Measurements from ENCODE around the gene COBL.

Gene COBL

DNA sequence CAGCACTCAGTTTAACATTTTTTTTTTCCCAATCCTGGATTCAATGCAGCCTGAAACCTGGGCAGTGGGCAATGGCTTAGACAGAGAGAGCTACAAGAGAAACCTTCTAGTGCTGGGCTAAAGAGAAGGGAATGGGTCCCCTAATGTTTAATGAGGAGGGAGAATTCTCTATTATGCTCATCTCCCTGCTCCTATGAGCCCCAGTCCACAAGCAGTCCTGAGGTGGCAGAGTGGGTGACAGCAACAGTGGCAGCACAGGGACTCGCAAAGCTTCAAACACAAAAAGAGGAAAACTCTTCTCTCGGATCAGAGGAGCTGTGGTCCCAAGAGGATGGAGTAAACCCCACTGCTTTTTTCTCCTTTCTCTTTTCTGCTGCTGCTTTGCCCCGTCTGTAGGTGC is 36.5 kb downstream of the COBL start:
- Mint-ChIP-seq H3K9me3 (peaks cover 11% of the 10 kb centered on the region), H3K4me1 (peaks cover 59% of the 10 kb centered on the region), H3K27me3 (ENCODE audit: low read depth) (peaks cover 9% of the 10 kb centered on the region), H3K27ac (peak overlapping the region in 1 of 3 experiments; percentile 58), H3K36me3 (ENCODE audit: low read depth) (peaks cover 7% of the 10 kb centered on the region), H3K4me3 (no peak overlapping the region)
- TF ChIP-seq, protein P1, sequence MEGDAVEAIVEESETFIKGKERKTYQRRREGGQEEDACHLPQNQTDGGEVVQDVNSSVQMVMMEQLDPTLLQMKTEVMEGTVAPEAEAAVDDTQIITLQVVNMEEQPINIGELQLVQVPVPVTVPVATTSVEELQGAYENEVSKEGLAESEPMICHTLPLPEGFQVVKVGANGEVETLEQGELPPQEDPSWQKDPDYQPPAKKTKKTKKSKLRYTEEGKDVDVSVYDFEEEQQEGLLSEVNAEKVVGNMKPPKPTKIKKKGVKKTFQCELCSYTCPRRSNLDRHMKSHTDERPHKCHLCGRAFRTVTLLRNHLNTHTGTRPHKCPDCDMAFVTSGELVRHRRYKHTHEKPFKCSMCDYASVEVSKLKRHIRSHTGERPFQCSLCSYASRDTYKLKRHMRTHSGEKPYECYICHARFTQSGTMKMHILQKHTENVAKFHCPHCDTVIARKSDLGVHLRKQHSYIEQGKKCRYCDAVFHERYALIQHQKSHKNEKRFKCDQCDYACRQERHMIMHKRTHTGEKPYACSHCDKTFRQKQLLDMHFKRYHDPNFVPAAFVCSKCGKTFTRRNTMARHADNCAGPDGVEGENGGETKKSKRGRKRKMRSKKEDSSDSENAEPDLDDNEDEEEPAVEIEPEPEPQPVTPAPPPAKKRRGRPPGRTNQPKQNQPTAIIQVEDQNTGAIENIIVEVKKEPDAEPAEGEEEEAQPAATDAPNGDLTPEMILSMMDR (IDR thresholded peaks at IDR 0.05; ENCODE audit: unreplicated experiment in 3 of 3) = no peak

DNA sequence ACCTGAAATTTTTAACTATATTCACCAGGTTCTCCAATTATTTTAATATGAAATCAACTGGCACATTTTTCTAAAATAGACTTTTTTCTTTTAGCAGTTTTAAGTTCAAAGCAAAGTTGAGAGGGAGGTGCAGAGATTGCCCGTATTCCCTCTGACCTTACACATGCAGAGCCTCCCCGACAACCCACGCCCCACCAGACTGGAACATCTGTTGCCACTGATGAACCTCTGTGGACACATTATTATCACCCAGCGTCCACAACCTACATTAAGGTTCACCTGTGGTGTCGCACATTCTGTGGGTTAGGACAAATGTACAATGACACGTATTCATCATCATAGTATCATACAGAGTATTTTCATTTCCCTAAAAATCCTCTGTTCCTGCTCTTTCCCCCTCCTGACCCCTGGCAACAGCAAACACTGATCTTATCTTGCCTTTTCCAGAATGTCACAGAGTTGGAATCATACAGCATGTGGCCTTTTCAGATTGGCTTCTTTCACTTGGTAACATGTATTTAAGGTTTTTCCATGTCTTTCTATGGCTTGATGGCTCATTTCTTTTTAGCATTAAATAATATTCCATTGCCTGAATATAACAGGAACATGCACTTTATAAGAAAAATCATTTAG is 37.1 kb downstream of the COBL start:
- TF ChIP-seq, protein P1 (IDR thresholded peaks at IDR 0.05; ENCODE audit: unreplicated experiment in 3 of 3) = no peak
- peaks cover 11% of the 10 kb centered on the region for H3K9me3 Mint-ChIP-seq
- peaks cover 9% of the 10 kb centered on the region for H3K27me3 Mint-ChIP-seq (ENCODE audit: low read depth)
- H3K27ac Mint-ChIP-seq = peak overlapping the region in 2 of 3 experiments; percentile 51 to 58
- H3K4me1 Mint-ChIP-seq = peaks cover 66% of the 10 kb centered on the region
- no peak overlapping the region for H3K4me3 Mint-ChIP-seq
- peaks cover 7% of the 10 kb centered on the region for H3K36me3 Mint-ChIP-seq (ENCODE audit: low read depth)

DNA sequence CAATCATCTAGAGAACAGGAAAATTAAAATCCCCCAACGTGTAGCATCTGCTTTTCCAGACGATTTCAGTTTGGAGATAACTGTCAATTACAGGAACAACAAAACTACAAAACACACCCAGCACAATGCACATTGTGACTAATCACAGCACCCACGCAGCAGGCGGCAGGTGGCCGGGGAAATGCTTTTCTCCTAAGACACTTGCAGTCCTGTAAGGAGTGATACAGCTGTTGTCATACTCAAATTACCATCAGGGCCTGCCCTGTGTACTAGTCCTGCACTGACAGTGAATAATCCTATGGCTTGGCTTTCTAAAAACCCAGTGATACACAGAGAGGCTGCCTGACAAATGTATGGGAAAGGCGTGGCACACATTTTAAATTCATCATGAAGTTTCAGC is 37.8 kb downstream of the COBL start:
- Mint-ChIP-seq H3K9me3 (peaks cover 11% of the 10 kb centered on the region), H3K36me3 (ENCODE audit: low read depth) (peaks cover 7% of the 10 kb centered on the region), H3K27ac (peak overlapping the region; percentile 51 to 86 (median 74)), H3K4me3 (peak overlapping the region in 1 of 3 experiments; percentile 38), H3K27me3 (ENCODE audit: low read depth) (peaks cover 9% of the 10 kb centered on the region), H3K4me1 (peaks cover 73% of the 10 kb centered on the region)
- TF ChIP-seq, protein P1 (IDR thresholded peaks at IDR 0.05; ENCODE audit: unreplicated experiment in 3 of 3) = no peak

DNA sequence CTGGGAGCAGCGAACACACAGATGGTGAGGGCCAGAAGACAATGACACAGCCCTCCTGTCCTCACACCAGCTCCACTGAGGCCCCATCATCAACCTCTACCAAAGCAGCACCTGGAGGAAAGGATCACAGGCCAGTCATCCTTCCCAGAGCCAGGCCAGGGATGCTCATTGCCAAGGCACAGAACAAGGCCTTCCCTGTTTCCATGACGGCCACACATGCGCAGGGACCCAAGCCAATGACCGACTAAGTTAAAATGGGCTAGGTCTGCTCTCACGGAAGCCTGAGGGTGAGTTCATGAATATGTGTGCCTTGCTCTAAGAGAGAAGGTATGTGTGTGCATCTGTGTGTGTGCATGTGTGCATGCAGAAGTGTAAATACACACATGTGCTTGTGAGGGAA is 39.6 kb downstream of the COBL start:
- no peaks in the 10 kb centered on the region for H3K9me3 Mint-ChIP-seq
- no peak overlapping the region for H3K4me3 Mint-ChIP-seq
- TF ChIP-seq, protein P1 (IDR thresholded peaks at IDR 0.05; ENCODE audit: unreplicated experiment in 3 of 3) = no peak
- H3K27ac Mint-ChIP-seq = no peak overlapping the region
- no peaks in the 10 kb centered on the region for H3K36me3 Mint-ChIP-seq (ENCODE audit: low read depth)
- H3K4me1 Mint-ChIP-seq = peaks cover 77% of the 10 kb centered on the region
- peaks cover 9% of the 10 kb centered on the region for H3K27me3 Mint-ChIP-seq (ENCODE audit: low read depth)

DNA sequence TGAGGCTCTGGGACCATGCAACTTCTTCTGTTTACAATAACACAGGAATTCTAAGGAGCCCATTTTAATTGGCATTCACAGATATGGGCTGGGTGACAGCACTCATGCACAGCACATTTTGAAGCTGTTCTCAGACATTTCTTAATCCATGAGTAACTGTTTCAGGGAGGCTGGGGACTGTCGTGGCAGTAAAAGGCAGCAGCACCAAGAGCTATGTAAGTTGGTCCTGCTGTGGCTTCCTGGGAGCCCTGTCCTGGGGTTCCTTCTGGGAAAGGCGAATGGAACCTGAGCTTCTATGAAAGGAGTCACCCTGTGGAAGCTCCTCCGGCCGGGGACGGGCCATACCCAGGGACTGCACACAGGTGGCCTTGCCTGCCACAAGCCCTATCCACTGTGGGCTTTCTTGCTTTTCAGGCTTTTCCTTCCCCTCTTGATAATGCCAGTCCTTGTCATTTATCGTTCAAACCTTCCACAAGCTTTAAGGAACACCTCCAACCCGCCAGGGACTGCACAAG is 40.5 kb downstream of the COBL start:
- Mint-ChIP-seq H3K4me1 (peaks cover 75% of the 10 kb centered on the region), H3K36me3 (ENCODE audit: low read depth) (no peaks in the 10 kb centered on the region), H3K27me3 (ENCODE audit: low read depth) (peaks cover 9% of the 10 kb centered on the region), H3K27ac (peak overlapping the region in 2 of 3 experiments; percentile 53 to 69), H3K9me3 (no peaks in the 10 kb centered on the region), H3K4me3 (peak overlapping the region in 1 of 3 experiments; percentile 16)
- TF ChIP-seq, protein P1 (IDR thresholded peaks at IDR 0.05; ENCODE audit: unreplicated experiment in 3 of 3) = no peak

DNA sequence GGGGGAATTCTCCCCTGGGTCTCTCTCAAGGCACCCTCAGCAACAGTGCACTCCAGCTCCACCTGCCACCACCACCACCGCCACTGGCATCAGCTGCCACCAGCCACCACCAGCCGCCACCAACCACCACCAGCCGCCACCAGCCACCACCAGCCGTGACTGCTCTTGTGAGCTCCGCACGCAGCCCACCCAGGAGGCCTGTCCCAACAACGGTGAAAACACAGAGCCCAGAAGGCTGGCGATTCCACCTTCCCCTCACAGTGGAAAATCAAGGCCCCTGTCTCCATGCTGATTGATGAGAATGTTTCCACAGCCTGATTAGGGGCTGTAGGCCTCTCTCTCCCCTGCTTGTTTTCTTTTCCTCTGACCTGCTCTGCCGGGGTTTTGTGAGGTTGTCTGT is 41.1 kb downstream of the COBL start:
- no peaks in the 10 kb centered on the region for H3K36me3 Mint-ChIP-seq (ENCODE audit: low read depth)
- TF ChIP-seq, protein P1 (IDR thresholded peaks at IDR 0.05; ENCODE audit: unreplicated experiment in 3 of 3) = no peak
- H3K27ac Mint-ChIP-seq = peak overlapping the region in 2 of 3 experiments; percentile 41 to 53
- H3K9me3 Mint-ChIP-seq = no peaks in the 10 kb centered on the region
- H3K27me3 Mint-ChIP-seq (ENCODE audit: low read depth) = peaks cover 9% of the 10 kb centered on the region
- peaks cover 69% of the 10 kb centered on the region for H3K4me1 Mint-ChIP-seq
- no peak overlapping the region for H3K4me3 Mint-ChIP-seq
